ENCODE results near the gene DCUN1D1. TPM values are rescaled to one million over a fixed set of nuclear protein-coding genes. Genes with fewer than 3 reads are reported as not detected.
A peak's percentile ranks its signal among the peaks of the same experiment; 100 is the strongest.

DCUN1D1 gene
- polyA plus RNA-seq, 1 donor from 2014 or later, result 20.8 TPM

GRCh38 chr3:182986021-182986420 lies 5.7 kb upstream of the DCUN1D1 start:
- Mint-ChIP-seq H3K4me1 (peaks cover 0 to 6% (median 2%) of the 10 kb centered on the region in 3 donors), H3K9me3 (no peaks in the 10 kb centered on the region), H3K27me3 (no peaks in the 10 kb centered on the region), H3K36me3 (no peaks in the 10 kb centered on the region), H3K27ac (no peak overlapping the region), H3K4me3 (no peak overlapping the region)

- no peak overlapping the region for H3K27ac Mint-ChIP-seq
- H3K27me3 Mint-ChIP-seq, result no peaks in the 10 kb centered on the region
- H3K4me1 Mint-ChIP-seq, result peaks cover 9 to 11% (median 9%) of the 10 kb centered on the region in 3 donors
- H3K4me3 Mint-ChIP-seq, result no peak overlapping the region
- H3K36me3 Mint-ChIP-seq, result no peaks in the 10 kb centered on the region
- H3K9me3 Mint-ChIP-seq, result no peaks in the 10 kb centered on the region
These were observed 3.5 kb upstream of the DCUN1D1 start for GRCh38 chr3:182983876-182984275.

GRCh38 chr3:182981038-182981380 lies 671 bp upstream of the DCUN1D1 start:
- Mint-ChIP-seq H3K27ac (peak overlapping the region; percentile 72 to 84 (median 84)), H3K4me1 (peaks cover 12 to 22% (median 20%) of the 10 kb centered on the region in 3 donors), H3K4me3 (peak overlapping the region in 2 of 4 donors; percentile 91 to 93), H3K36me3 (no peaks in the 10 kb centered on the region), H3K27me3 (no peaks in the 10 kb centered on the region), H3K9me3 (no peaks in the 10 kb centered on the region)

GRCh38 chr3:182979674-182980191 lies 605 bp downstream of the DCUN1D1 start:
- peak overlapping the region; percentile 84 to 94 (median 85) for H3K27ac Mint-ChIP-seq
- H3K36me3 Mint-ChIP-seq, result no peaks in the 10 kb centered on the region
- no peaks in the 10 kb centered on the region for H3K27me3 Mint-ChIP-seq
- H3K4me3 Mint-ChIP-seq, result peak overlapping the region; percentile 92 to 99 (median 95)
- H3K4me1 Mint-ChIP-seq, result peaks cover 12 to 24% (median 22%) of the 10 kb centered on the region in 3 donors
- H3K9me3 Mint-ChIP-seq, result no peaks in the 10 kb centered on the region

GRCh38 chr3:182979103-182979673 lies 1.1 kb downstream of the DCUN1D1 start:
- peak overlapping the region; percentile 84 to 94 (median 85) for H3K27ac Mint-ChIP-seq
- no peaks in the 10 kb centered on the region for H3K27me3 Mint-ChIP-seq
- H3K4me3 Mint-ChIP-seq, result peak overlapping the region; percentile 92 to 99 (median 95)
- no peaks in the 10 kb centered on the region for H3K36me3 Mint-ChIP-seq
- no peaks in the 10 kb centered on the region for H3K9me3 Mint-ChIP-seq
- H3K4me1 Mint-ChIP-seq, result peaks cover 12 to 24% (median 19%) of the 10 kb centered on the region in 3 donors

- Mint-ChIP-seq H3K4me3 (peak overlapping the region in 3 of 4 donors; percentile 28 to 97 (median 93)), H3K27me3 (no peaks in the 10 kb centered on the region), H3K27ac (peak overlapping the region in 1 of 3 donors; percentile 94), H3K4me1 (peaks cover 12 to 24% (median 19%) of the 10 kb centered on the region in 3 donors), H3K36me3 (no peaks in the 10 kb centered on the region), H3K9me3 (no peaks in the 10 kb centered on the region)
These were observed 2.0 kb downstream of the DCUN1D1 start for GRCh38 chr3:182978387-182978786.

GRCh38 chr3:182973047-182973446 lies 7.3 kb downstream of the DCUN1D1 start:
- Mint-ChIP-seq H3K36me3 (peaks cover 3% of the 10 kb centered on the region), H3K27ac (no peak overlapping the region), H3K4me1 (peaks cover 12 to 31% (median 22%) of the 10 kb centered on the region in 3 donors), H3K4me3 (peak overlapping the region in 1 of 4 donors; percentile 12), H3K27me3 (no peaks in the 10 kb centered on the region), H3K9me3 (no peaks in the 10 kb centered on the region)

GRCh38 chr3:182972387-182972786 lies 8.0 kb downstream of the DCUN1D1 start:
- Mint-ChIP-seq H3K9me3 (no peaks in the 10 kb centered on the region), H3K4me1 (peaks cover 15 to 37% (median 29%) of the 10 kb centered on the region in 3 donors)

GRCh38 chr3:182971637-182972036 lies 8.7 kb downstream of the DCUN1D1 start:
- Mint-ChIP-seq H3K27ac (no peak overlapping the region), H3K36me3 (peaks cover 3% of the 10 kb centered on the region), H3K9me3 (no peaks in the 10 kb centered on the region), H3K4me3 (no peak overlapping the region), H3K27me3 (no peaks in the 10 kb centered on the region), H3K4me1 (peaks cover 19 to 41% (median 33%) of the 10 kb centered on the region in 3 donors)

More at GRCh38 chr3:182972387-182972786, 8.0 kb downstream of the DCUN1D1 start:
- Mint-ChIP-seq H3K27ac (peak overlapping the region in 1 of 3 donors; percentile 71), H3K4me3 (peak overlapping the region in 1 of 4 donors; percentile 43), H3K36me3 (peaks cover 3% of the 10 kb centered on the region), H3K27me3 (no peaks in the 10 kb centered on the region)

GRCh38 chr3:182970811-182971418 lies 9.4 kb downstream of the DCUN1D1 start:
- Mint-ChIP-seq H3K4me1 (peaks cover 21 to 42% (median 41%) of the 10 kb centered on the region in 3 donors), H3K36me3 (peaks cover 6% of the 10 kb centered on the region), H3K9me3 (no peaks in the 10 kb centered on the region), H3K4me3 (no peak overlapping the region), H3K27ac (peak overlapping the region in 1 of 3 donors; percentile 17), H3K27me3 (no peaks in the 10 kb centered on the region)

GRCh38 chr3:182969853-182970252 lies 10.5 kb downstream of the DCUN1D1 start:
- no peaks in the 10 kb centered on the region for H3K27me3 Mint-ChIP-seq
- H3K36me3 Mint-ChIP-seq, result peaks cover 6% of the 10 kb centered on the region
- H3K9me3 Mint-ChIP-seq, result no peaks in the 10 kb centered on the region
- peak overlapping the region in 1 of 3 donors; percentile 7 for H3K27ac Mint-ChIP-seq
- peaks cover 25 to 47% (median 44%) of the 10 kb centered on the region in 3 donors for H3K4me1 Mint-ChIP-seq
- H3K4me3 Mint-ChIP-seq, result peak overlapping the region in 1 of 4 donors; percentile 23

GRCh38 chr3:182969277-182969676 lies 11.1 kb downstream of the DCUN1D1 start:
- H3K27ac Mint-ChIP-seq, result peak overlapping the region in 1 of 3 donors; percentile 43
- H3K36me3 Mint-ChIP-seq, result peaks cover 6% of the 10 kb centered on the region
- H3K9me3 Mint-ChIP-seq, result no peaks in the 10 kb centered on the region
- H3K4me1 Mint-ChIP-seq, result peaks cover 25 to 47% (median 42%) of the 10 kb centered on the region in 3 donors
- H3K4me3 Mint-ChIP-seq, result no peak overlapping the region
- no peaks in the 10 kb centered on the region for H3K27me3 Mint-ChIP-seq

- no peaks in the 10 kb centered on the region for H3K9me3 Mint-ChIP-seq
- H3K4me3 Mint-ChIP-seq, result peak overlapping the region; percentile 5 to 79 (median 32)
- peak overlapping the region; percentile 17 to 42 (median 21) for H3K27ac Mint-ChIP-seq
- peaks cover 5% of the 10 kb centered on the region for H3K36me3 Mint-ChIP-seq
- H3K4me1 Mint-ChIP-seq, result peaks cover 25 to 47% (median 42%) of the 10 kb centered on the region in 3 donors
- H3K27me3 Mint-ChIP-seq, result no peaks in the 10 kb centered on the region
These were observed 12.8 kb downstream of the DCUN1D1 start for GRCh38 chr3:182967218-182968204.

- no peaks in the 10 kb centered on the region for H3K9me3 Mint-ChIP-seq
- H3K27ac Mint-ChIP-seq, result peak overlapping the region in 1 of 3 donors; percentile 39
- H3K4me1 Mint-ChIP-seq, result peaks cover 23 to 39% (median 31%) of the 10 kb centered on the region in 3 donors
- H3K27me3 Mint-ChIP-seq, result no peaks in the 10 kb centered on the region
- H3K36me3 Mint-ChIP-seq, result peaks cover 3% of the 10 kb centered on the region
- H3K4me3 Mint-ChIP-seq, result peak overlapping the region in 1 of 4 donors; percentile 70
These were observed 14.4 kb downstream of the DCUN1D1 start for GRCh38 chr3:182965861-182966366.
